Activated T-helper 17 cell treated with anti-CD3 and anti-CD28 coated beads, Interleukin-2, amount 50 U/mL, for 72 hours (primary cell): ENCODE measurements around the gene PCED1B. TPM values are rescaled to one million over a fixed set of nuclear protein-coding genes. Genes with fewer than 3 reads are reported as not detected.

Experiments used
- ATAC-seq: fragments of 150-1000 bp; cut with Tn5 transposase; replicated peaks from 2 replicates; pipeline ENCODE4 v1.10.0; 2021; ENCODE audit warnings: mild to moderate bottlenecking, moderate library complexity
- H3K27ac Mint-ChIP-seq: one replicate; pipeline ENCODE4 v1.8.0; 2022; ENCODE audit warnings: mixed read lengths
- H3K27me3 Mint-ChIP-seq: one replicate; pipeline ENCODE4 v1.8.0; 2022; ENCODE audit warnings: mixed read lengths
- H3K36me3 Mint-ChIP-seq: one replicate; pipeline ENCODE4 v1.8.0; 2022; ENCODE audit warnings: low read depth, mild to moderate bottlenecking, mixed read lengths
- H3K4me1 Mint-ChIP-seq: one replicate; pipeline ENCODE4 v1.8.0; 2022; ENCODE audit warnings: mixed read lengths
- H3K4me3 Mint-ChIP-seq: one replicate; pipeline ENCODE4 v1.8.0; 2022; ENCODE audit warnings: mild to moderate bottlenecking, mixed read lengths
- H3K9me3 Mint-ChIP-seq: one replicate; pipeline ENCODE4 v1.8.0; 2022; ENCODE audit warnings: mixed read lengths
- total RNA-seq, 2 donors: library from RNA; stranded (reverse); gene quantifications; one replicate each; pipeline ENCODE4 v1.2.3, GENCODE V29; 2022

PCED1B gene
- total RNA-seq, 2 donors from 2014 or later = 31.0 to 107 TPM

- Mint-ChIP-seq H3K27me3 (no peaks in the 10 kb centered on the region), H3K4me3 (no peak overlapping the region), H3K9me3 (no peaks in the 10 kb centered on the region), H3K4me1 (peaks cover 9% of the 10 kb centered on the region), H3K27ac (no peak overlapping the region), H3K36me3 (no peaks in the 10 kb centered on the region)
- ATAC-seq = no peak
Measured at GRCh38 chr12:47094804-47095203, 15.4 kb downstream of the PCED1B start.

GRCh38 chr12:47095446-47096236, 16.2 kb downstream of the PCED1B start:
- peaks cover 9% of the 10 kb centered on the region for H3K4me1 Mint-ChIP-seq
- ATAC-seq = no peak
- H3K27ac Mint-ChIP-seq = no peak overlapping the region

DNA sequence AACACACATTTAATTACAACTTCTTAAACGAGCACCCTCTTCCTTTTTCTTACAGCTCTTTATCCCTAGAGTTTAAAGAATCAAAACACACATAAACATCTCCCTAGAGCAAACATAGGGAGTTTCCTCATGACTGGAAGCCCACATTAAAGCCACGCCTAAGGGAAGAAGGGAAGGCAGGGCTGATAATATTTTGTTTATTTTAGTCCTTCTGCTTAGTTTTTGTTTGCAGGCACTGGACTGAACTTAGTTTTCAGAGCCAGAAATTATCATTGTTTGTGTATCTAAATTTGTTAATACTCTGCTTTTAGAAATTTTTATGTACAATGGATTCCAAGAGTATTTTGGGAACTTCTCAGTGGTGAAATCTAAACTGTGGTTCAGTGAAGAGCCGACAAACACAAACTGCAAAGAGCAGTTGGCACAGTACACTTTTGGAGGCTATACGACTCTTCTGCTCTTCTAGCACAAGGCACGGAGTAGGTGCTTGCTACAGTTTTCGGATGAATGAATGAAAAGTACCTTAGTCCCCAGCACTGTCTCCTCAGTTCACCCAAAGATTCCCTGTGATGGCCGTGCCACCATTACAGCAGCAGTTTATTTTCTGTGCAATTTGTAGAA, 18.0 kb downstream of the PCED1B start:
- no peak for ATAC-seq
- Mint-ChIP-seq H3K27ac (no peak overlapping the region), H3K27me3 (no peaks in the 10 kb centered on the region), H3K9me3 (no peaks in the 10 kb centered on the region), H3K4me3 (no peak overlapping the region), H3K4me1 (peaks cover 9% of the 10 kb centered on the region), H3K36me3 (no peaks in the 10 kb centered on the region)

More at GRCh38 chr12:47095446-47096236, 16.2 kb downstream of the PCED1B start:
- H3K9me3 Mint-ChIP-seq = no peaks in the 10 kb centered on the region
- no peaks in the 10 kb centered on the region for H3K36me3 Mint-ChIP-seq
- H3K4me3 Mint-ChIP-seq = no peak overlapping the region
- H3K27me3 Mint-ChIP-seq = no peaks in the 10 kb centered on the region

GRCh38 chr12:47098099-47098498, 18.7 kb downstream of the PCED1B start:
- Mint-ChIP-seq H3K4me3 (no peak overlapping the region), H3K27ac (no peak overlapping the region), H3K27me3 (no peaks in the 10 kb centered on the region), H3K9me3 (no peaks in the 10 kb centered on the region), H3K36me3 (no peaks in the 10 kb centered on the region), H3K4me1 (peaks cover 8% of the 10 kb centered on the region)
- no peak for ATAC-seq

DNA sequence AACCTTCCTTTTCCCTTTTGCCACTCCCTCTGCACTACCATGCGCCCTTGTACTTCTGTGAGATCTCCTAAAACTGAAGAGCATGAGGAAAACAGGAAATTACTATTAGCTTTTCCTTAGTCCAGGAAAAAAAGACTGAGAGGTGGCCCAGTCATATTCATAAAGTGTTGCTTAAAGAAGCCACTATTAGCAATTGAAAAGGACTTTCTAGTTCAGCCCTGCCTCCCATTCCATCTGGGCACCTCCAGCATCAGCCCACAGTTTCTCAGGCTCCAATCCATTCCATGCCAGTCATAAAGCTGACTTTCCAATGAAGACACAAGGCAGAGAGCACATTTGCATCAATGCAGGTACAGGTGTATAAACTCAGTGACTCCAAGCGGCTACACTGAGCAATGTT, 20.2 kb downstream of the PCED1B start:
- ATAC-seq = no peak
- H3K9me3 Mint-ChIP-seq = no peaks in the 10 kb centered on the region
- no peak overlapping the region for H3K27ac Mint-ChIP-seq
- no peaks in the 10 kb centered on the region for H3K4me1 Mint-ChIP-seq
- no peaks in the 10 kb centered on the region for H3K27me3 Mint-ChIP-seq
- no peak overlapping the region for H3K4me3 Mint-ChIP-seq
- H3K36me3 Mint-ChIP-seq = no peaks in the 10 kb centered on the region

DNA sequence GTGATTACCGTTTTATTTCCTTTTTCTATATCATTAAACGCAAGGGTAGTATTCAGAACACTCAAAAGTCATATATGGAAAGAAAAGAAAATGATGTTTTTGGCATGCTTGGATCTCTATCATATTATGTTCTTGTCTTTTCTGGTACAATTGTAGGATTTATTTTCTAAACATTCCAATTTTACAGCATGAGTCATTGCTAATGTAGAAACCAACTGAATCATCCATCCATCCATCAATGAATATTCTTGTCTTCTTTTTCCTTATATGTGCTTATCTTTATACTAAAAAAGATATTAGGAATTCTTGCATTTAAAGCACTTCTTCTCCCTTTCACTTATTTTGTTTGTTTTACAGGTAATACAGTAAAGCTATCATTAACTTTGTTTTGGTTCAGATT, 20.7 kb downstream of the PCED1B start:
- no peaks in the 10 kb centered on the region for H3K27me3 Mint-ChIP-seq
- H3K4me1 Mint-ChIP-seq = no peaks in the 10 kb centered on the region
- H3K9me3 Mint-ChIP-seq = no peaks in the 10 kb centered on the region
- no peak overlapping the region for H3K4me3 Mint-ChIP-seq
- ATAC-seq = no peak
- H3K27ac Mint-ChIP-seq = no peak overlapping the region
- peaks cover 5% of the 10 kb centered on the region for H3K36me3 Mint-ChIP-seq

- Mint-ChIP-seq H3K4me1 (no peaks in the 10 kb centered on the region), H3K36me3 (peaks cover 19% of the 10 kb centered on the region), H3K27me3 (no peaks in the 10 kb centered on the region), H3K27ac (no peak overlapping the region), H3K9me3 (no peaks in the 10 kb centered on the region), H3K4me3 (no peak overlapping the region)
- ATAC-seq = no peak
Measured at GRCh38 chr12:47102406-47102805, 23.0 kb downstream of the PCED1B start.

- no peaks in the 10 kb centered on the region for H3K4me1 Mint-ChIP-seq
- no peak overlapping the region for H3K4me3 Mint-ChIP-seq
- no peak overlapping the region for H3K27ac Mint-ChIP-seq
- H3K36me3 Mint-ChIP-seq = peaks cover 20% of the 10 kb centered on the region
- no peaks in the 10 kb centered on the region for H3K27me3 Mint-ChIP-seq
- H3K9me3 Mint-ChIP-seq = no peaks in the 10 kb centered on the region
- ATAC-seq = no peak
Measured at GRCh38 chr12:47102845-47103651, 23.6 kb downstream of the PCED1B start.

- H3K27me3 Mint-ChIP-seq = no peaks in the 10 kb centered on the region
- H3K9me3 Mint-ChIP-seq = no peaks in the 10 kb centered on the region
- peaks cover 43% of the 10 kb centered on the region for H3K36me3 Mint-ChIP-seq
- H3K4me3 Mint-ChIP-seq = no peak overlapping the region
- peaks cover 4% of the 10 kb centered on the region for H3K4me1 Mint-ChIP-seq
- no peak overlapping the region for H3K27ac Mint-ChIP-seq
- no peak for ATAC-seq
Measured at GRCh38 chr12:47105914-47106674, 26.7 kb downstream of the PCED1B start.

DNA sequence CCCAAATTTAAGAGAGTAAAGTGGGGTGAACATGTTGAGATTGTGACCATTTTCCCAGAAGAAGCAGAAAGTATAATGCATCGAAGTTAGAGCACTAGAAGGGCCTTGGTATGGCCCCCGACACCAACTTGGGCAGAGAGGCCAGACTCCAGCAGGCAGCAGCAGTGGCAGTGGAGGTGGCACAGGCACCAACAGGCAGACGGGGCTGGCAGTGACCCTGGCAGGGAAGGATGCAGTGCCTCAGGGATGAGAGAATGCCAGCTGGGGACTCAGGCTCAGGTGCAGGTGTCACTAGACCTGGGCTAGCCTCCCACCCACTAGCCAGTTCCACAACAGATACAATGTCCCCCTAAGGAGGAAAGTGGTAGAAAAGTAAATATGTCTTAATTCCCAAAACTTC, 28.0 kb downstream of the PCED1B start:
- no peak overlapping the region for H3K27ac Mint-ChIP-seq
- H3K4me3 Mint-ChIP-seq = no peak overlapping the region

DNA sequence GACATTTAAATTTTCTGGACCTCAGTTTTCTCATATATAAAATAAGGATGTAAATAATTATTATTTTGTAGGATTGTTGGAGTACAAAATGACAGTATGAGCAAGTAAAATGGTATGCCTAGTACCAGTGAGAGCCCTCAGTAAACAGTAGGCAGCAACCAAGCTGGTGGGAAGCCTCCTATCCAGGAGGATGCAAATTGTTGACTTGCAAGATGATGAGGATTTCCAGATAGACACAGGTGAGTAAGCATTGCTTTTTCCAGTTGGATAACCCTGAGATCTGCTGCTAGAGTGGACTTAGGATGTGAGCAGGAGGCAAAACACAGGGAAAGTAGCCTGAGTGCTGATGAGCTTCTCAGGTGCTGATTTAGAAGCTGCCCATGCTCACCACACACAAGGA, 28.5 kb downstream of the PCED1B start:
- no peaks in the 10 kb centered on the region for H3K27me3 Mint-ChIP-seq
- no peaks in the 10 kb centered on the region for H3K9me3 Mint-ChIP-seq
- ATAC-seq = no peak
- peaks cover 48% of the 10 kb centered on the region for H3K36me3 Mint-ChIP-seq
- no peak overlapping the region for H3K27ac Mint-ChIP-seq
- peaks cover 17% of the 10 kb centered on the region for H3K4me1 Mint-ChIP-seq
- no peak overlapping the region for H3K4me3 Mint-ChIP-seq

More for the DNA sequence above, 28.0 kb downstream of the PCED1B start:
- no peak for ATAC-seq
- peaks cover 14% of the 10 kb centered on the region for H3K4me1 Mint-ChIP-seq
- no peaks in the 10 kb centered on the region for H3K27me3 Mint-ChIP-seq
- H3K36me3 Mint-ChIP-seq = peaks cover 48% of the 10 kb centered on the region
- no peaks in the 10 kb centered on the region for H3K9me3 Mint-ChIP-seq

DNA sequence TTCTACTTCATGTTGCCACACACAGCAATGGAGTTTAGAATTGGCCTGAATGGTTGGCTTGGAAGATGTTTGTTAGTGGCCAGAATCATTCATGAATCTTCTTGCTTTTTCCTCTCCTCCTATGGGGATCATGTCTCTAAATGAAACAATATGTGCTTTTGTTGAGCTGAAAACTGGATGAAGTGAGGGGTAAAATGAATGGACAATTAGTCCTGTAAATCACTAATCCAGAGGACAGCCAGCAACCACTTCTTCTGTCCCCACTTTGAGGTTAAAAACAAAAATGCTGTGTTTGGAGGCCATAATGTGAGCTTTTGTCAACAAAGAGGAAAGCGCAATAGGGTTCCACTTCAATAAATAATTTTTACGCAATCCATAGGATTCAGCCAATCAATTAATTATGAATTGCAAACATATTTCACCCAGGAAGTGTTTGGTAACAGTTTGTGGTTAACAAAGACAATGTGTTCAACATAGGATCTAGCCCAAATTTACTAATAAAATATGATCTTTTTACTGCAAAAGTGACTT, 30.7 kb downstream of the PCED1B start:
- no peak for ATAC-seq
- H3K27me3 Mint-ChIP-seq = no peaks in the 10 kb centered on the region
- peaks cover 50% of the 10 kb centered on the region for H3K36me3 Mint-ChIP-seq
- H3K4me1 Mint-ChIP-seq = peaks cover 17% of the 10 kb centered on the region
- H3K9me3 Mint-ChIP-seq = no peaks in the 10 kb centered on the region
- no peak overlapping the region for H3K4me3 Mint-ChIP-seq
- H3K27ac Mint-ChIP-seq = no peak overlapping the region

- H3K36me3 Mint-ChIP-seq = peaks cover 50% of the 10 kb centered on the region
Measured at GRCh38 chr12:47110718-47111391, 31.4 kb downstream of the PCED1B start.

More at GRCh38 chr12:47110718-47111391, 31.4 kb downstream of the PCED1B start:
- peak overlapping the region; percentile 53 for H3K4me3 Mint-ChIP-seq
- ATAC-seq = peak; percentile 70
- peak overlapping the region; percentile 50 for H3K27ac Mint-ChIP-seq
- H3K4me1 Mint-ChIP-seq = peaks cover 17% of the 10 kb centered on the region
- H3K27me3 Mint-ChIP-seq = no peaks in the 10 kb centered on the region
- H3K9me3 Mint-ChIP-seq = no peaks in the 10 kb centered on the region
